HG03432 (cell line): ENCODE data around the gene PREX1.

Source experiments
- ATAC-seq: cut with Tn5 transposase; IDR thresholded peaks from one replicate; pipeline ENCODE4 v1.9.1; 2021; ENCODE audit warnings: mild to moderate bottlenecking, moderate library complexity; ENCODE audit not compliant: unreplicated experiment

The PREX1 gene

GRCh38 chr20:48665785-48666184 is 162.0 kb downstream of the PREX1 start:
- ATAC-seq: no peak

GRCh38 chr20:48662711-48663110 is 165.1 kb downstream of the PREX1 start:
- no peak for ATAC-seq

- no peak for ATAC-seq
Observed at GRCh38 chr20:48661575-48662455, 166.0 kb downstream of the PREX1 start.

- no peak for ATAC-seq
Observed at GRCh38 chr20:48660788-48661187, 167.0 kb downstream of the PREX1 start.

- no peak for ATAC-seq
Observed at GRCh38 chr20:48659858-48660257, 167.9 kb downstream of the PREX1 start.

- no peak for ATAC-seq
Observed at GRCh38 chr20:48658505-48658904, 169.3 kb downstream of the PREX1 start.

- no peak for ATAC-seq
Observed at GRCh38 chr20:48658198-48658476, 169.7 kb downstream of the PREX1 start.

GRCh38 chr20:48657426-48658197 is 170.2 kb downstream of the PREX1 start:
- ATAC-seq: no peak

- no peak for ATAC-seq
Observed at GRCh38 chr20:48656661-48657211, 171.1 kb downstream of the PREX1 start.

- no peak for ATAC-seq
Observed at GRCh38 chr20:48656137-48656536, 171.7 kb downstream of the PREX1 start.

- no peak for ATAC-seq
Observed at GRCh38 chr20:48653706-48654051, 174.1 kb downstream of the PREX1 start.

GRCh38 chr20:48652961-48653705 is 174.7 kb downstream of the PREX1 start:
- no peak for ATAC-seq

GRCh38 chr20:48651960-48652359 is 175.8 kb downstream of the PREX1 start:
- no peak for ATAC-seq

- ATAC-seq: no peak
Observed at GRCh38 chr20:48651271-48651670, 176.5 kb downstream of the PREX1 start.

GRCh38 chr20:48649868-48650267 is 177.9 kb downstream of the PREX1 start:
- no peak for ATAC-seq

GRCh38 chr20:48649104-48649626 is 178.6 kb downstream of the PREX1 start:
- no peak for ATAC-seq

GRCh38 chr20:48648482-48649051 is 179.2 kb downstream of the PREX1 start:
- no peak for ATAC-seq

GRCh38 chr20:48647858-48648257 is 179.9 kb downstream of the PREX1 start:
- no peak for ATAC-seq

GRCh38 chr20:48645666-48646065 is 182.1 kb downstream of the PREX1 start:
- ATAC-seq: no peak

- no peak for ATAC-seq
Observed at GRCh38 chr20:48644286-48644828, 183.4 kb downstream of the PREX1 start.
